AG04449 (cell line): ENCODE results near the gene CDKN2B-AS1.

Source experiments
- CTCF ChIA-PET: fragments of 350-600 bp; formaldehyde crosslinking; extraction: SDS; loops from one replicate; lab custom pipeline; 2021; ENCODE audit warnings: antibody characterized with exemption; lab: Yijun Ruan, JAX
- POLR2A ChIA-PET: fragments of 400-600, 350-600 bp; formaldehyde crosslinking; extraction: SDS; loops from one replicate; lab custom pipeline; 2020; ENCODE audit warnings: antibody characterized with exemption, inconsistent platforms; lab: Yijun Ruan, JAX
- DNase-seq: peaks from one replicate; pipeline ENCODE4 v3.0.0-alpha.2; 2010; ENCODE audit warnings: low read depth, low spot score
- H3K4me3 ChIP-seq: 2 replicates; pipeline ENCODE4 v1.5.1; 2011; ENCODE audit warnings: low read depth, mild to moderate bottlenecking, control low read depth, low read length
- TF ChIP-seq, protein P1 (sequence below): IDR thresholded peaks from one replicate; pipeline ENCODE4 v1.5.1; 2011; ENCODE audit warnings: mild to moderate bottlenecking, moderate library complexity, low read length, control low read depth, inconsistent platforms; ENCODE audit not compliant: insufficient read depth; ENCODE audit errors: missing control alignments

Gene CDKN2B-AS1

DNA sequence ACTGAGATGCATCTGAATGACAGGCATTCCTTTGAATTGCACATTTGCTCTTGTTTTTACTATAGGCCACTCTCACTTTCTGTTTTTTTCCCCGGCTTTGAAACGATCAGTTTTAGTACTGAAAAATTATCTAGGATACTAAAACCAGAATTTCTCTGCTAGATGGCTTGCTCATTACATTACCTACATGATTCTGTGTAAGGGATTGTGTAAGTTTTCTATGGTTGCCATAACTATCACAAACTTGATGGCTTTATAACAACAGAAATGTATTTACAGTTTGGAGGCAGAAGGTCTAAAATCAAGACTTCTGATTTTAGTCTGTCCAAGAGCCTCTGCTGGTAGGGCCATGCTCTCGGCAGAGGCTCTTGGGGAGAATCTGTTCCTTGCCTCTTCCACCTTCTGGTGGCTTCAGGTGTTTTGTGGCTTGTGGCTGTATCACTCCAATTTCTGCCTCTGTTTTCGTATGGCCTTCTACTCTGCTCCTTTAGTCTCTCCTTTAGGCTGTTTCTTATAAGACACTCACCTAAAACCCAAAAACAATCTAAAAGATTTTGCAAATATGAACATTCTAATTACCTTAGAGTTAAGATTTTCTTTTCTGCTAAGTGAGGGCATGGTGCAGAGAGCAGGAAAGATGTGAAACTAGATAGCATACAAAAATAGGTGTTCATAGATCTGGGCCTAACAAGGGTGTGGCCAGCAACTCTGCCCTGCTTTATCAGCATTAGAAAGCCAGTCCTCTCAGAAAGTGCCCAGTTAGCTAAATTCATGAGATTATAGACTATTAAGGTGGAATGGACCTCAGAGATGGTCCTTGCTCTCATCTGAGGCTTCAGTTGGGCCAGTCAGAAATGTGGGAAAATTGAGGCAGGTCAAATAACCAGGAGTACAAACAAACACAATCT lies 107.8 kb downstream of the CDKN2B-AS1 start:
- CTCF ChIA-PET: interaction anchor here (1.1 to 3.1 kb wide), 6 partner anchors 17 to 289 kb away, joined by 3 to 16 read pairs (median 4); partner anchors contain the start of gene CDKN2B
- TF ChIP-seq, protein P1, sequence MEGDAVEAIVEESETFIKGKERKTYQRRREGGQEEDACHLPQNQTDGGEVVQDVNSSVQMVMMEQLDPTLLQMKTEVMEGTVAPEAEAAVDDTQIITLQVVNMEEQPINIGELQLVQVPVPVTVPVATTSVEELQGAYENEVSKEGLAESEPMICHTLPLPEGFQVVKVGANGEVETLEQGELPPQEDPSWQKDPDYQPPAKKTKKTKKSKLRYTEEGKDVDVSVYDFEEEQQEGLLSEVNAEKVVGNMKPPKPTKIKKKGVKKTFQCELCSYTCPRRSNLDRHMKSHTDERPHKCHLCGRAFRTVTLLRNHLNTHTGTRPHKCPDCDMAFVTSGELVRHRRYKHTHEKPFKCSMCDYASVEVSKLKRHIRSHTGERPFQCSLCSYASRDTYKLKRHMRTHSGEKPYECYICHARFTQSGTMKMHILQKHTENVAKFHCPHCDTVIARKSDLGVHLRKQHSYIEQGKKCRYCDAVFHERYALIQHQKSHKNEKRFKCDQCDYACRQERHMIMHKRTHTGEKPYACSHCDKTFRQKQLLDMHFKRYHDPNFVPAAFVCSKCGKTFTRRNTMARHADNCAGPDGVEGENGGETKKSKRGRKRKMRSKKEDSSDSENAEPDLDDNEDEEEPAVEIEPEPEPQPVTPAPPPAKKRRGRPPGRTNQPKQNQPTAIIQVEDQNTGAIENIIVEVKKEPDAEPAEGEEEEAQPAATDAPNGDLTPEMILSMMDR: no peak
- POLR2A ChIA-PET: interaction anchor here (1.1 to 2.3 kb wide), 3 partner anchors 15 to 137 kb away, joined by 3 to 12 read pairs (median 8); partner anchors contain the start of gene CDKN2B
- no peak for DNase-seq
- no peak overlapping the region for H3K4me3 ChIP-seq

DNA sequence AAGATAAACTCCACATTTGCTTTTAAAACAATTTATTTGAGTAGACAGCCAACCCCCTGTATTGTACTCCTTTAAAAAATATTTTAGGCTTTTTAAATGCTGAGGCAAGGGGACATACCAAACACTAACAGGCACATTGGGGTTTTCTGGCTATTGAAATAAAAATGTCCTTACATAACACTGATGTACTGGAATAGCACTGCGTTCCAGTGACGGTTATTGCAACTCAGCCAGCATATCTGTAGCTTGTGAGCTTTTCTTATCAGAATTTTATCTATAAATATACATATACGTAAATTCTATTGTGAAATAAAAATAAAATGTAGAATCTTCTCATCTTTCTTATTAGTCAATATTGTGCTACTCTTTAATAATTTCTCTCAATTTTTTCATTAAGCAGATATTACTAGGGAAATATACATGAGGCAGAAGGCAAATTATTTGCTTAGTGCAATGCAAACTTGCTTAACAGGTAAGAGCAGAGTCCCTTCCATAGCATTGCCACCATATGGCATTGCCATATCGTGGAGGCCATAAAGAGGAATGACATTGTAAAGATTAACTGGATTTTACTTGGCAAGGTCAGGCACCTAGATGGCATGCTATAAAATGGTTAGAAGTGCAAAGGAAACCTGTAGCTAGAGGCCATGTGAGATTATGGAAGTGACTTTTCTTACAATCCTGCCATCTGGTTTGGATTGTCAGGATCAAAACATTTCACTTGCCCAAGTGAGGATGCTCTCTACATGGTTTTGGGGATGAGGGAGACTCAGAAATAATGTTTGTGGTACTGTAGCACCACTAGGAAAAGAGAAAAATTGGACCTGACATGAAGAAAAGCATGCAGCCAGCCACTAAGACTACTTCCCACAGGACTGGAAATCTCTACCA lies 109.3 kb downstream of the CDKN2B-AS1 start:
- no peak overlapping the region for H3K4me3 ChIP-seq
- ChIA-PET POLR2A (interaction anchor here (1.1 to 2.3 kb wide), 4 partner anchors 14 to 135 kb away, joined by 3 to 12 read pairs (median 6); partner anchors contain the start of gene CDKN2B), CTCF (interaction anchor here (0.5 to 3.1 kb wide), 9 partner anchors 8 to 290 kb away, joined by 3 to 16 read pairs (median 4); partner anchors contain the start of gene CDKN2B)
- TF ChIP-seq, protein P1: no peak
- DNase-seq: no peak

DNA sequence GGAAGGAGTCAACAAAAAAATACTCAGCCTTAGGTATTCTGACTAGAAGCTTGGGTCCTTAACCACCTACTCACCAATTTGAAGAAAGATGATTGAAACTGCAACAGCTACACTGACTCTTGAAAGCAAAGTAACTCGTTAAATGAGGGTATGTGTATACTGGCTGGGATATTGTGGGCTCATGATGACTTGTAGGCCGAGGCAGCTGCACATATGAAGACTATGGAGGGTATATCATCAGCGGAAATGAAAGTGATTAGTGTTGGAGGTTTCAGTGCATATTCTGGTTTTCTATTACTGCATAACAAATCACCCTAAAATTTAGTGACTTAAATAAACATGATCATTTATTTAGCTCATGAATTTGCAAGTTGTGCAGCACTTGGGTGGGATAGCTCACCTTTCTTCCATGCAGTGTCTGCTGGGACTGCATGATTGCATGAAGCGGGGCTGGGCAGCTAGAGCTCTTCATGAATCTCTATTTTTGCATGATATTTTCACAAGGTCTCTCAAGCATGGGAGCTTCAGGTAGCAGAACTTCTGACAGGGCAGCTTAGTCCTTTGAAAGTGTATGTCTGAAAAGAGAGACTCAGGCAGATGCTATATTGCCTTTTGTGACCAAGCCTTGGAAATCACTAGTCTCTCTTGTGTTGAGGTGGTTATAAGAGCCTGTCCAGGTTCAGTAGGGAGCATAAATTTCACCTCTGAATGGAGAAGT lies 110.6 kb downstream of the CDKN2B-AS1 start:
- ChIA-PET CTCF (interaction anchor here (0.7 to 3.1 kb wide), 7 partner anchors 9 to 292 kb away, joined by 3 to 16 read pairs (median 4); partner anchors contain the start of gene CDKN2B), POLR2A (no interaction called here)
- H3K4me3 ChIP-seq: no peak overlapping the region
- TF ChIP-seq, protein P1: no peak
- no peak for DNase-seq

DNA sequence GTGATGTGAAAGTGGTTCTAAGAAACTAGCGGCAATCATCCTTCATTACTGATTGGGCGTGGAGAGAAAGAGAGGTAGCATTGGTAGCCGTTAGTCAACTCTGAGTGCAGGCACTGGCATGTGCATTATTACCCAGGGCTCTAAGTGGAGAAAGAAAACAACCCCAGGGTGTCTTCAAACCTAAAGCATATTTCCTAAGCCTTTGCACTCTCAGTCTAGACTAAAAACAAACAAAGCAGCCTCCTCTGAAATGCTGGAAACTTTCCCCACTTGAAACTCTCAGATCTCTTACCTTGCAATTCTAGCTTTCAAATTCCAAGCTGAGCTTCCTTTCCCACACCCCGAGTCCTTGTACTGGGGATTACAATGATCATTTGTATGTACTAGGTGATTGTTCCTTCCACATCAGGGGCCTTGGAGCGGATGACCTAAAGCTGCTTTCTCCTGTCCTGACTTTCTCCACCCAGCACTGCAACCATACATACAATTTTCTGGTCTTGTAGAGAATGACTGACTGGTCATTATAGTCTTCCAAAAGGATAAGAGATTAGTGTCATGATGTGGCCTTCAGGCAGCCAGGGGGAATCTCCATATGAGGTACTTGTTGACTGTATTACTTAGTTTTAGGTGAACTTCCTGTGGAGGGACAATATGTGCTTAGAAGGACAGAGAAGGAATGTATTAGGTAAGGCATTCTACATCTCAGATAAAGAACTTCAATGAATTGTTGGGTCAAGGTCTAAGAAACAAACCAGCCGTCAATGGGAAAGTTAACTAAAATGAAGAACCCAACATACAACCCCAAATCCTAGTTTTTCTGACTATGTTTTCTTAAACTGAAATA lies 112.8 kb downstream of the CDKN2B-AS1 start:
- H3K4me3 ChIP-seq: no peak overlapping the region
- TF ChIP-seq, protein P1: no peak
- ChIA-PET POLR2A (no interaction called here), CTCF (interaction anchor here (1.0 to 6.7 kb wide), 3 partner anchors 12 to 132 kb away, joined by 3 to 51 read pairs (median 5); no protein-coding TSS in a partner anchor)
- no peak for DNase-seq
